D721Med (cell line): Measurements from ENCODE around the gene SIM2.
A peak's percentile ranks its signal among the peaks of the same experiment; 100 is the strongest.

ENCODE experiments used
- DNase-seq: peaks from one replicate; pipeline ENCODE4 v3.0.0; 2011; ENCODE audit warnings: low spot score; ENCODE audit not compliant: insufficient read length
- FAIRE-seq: peaks from 2 replicates; lab custom pipeline; 2011; peaks lifted over from hg19 to GRCh38; lab: Jason Lieb, UNC
- TF ChIP-seq, protein P1 (sequence below): IDR thresholded peaks from 2 replicates; pipeline ENCODE4 v1.5.1; 2012; ENCODE audit warnings: mild to moderate bottlenecking, control low read depth; ENCODE audit not compliant: insufficient read depth; ENCODE audit errors: missing control alignments

Gene SIM2

DNA sequence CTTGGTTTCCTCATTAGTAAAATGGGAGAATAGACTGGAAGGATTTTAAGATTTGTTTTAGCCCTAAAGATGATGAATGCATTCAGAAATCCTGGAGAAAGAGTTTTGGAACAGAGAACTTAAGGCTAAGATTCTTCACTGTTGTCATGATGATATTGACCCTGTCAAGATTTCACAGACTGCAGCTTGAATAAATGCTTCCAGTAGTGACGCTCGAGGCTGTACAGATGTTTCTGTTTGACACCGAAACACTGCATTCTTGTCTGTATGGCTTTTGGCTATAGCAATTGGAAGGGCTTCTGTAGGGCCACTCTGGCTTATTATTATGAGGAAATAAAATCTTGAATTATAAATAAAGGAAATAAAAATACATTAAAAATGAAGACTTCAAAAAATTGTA is 25.7 kb downstream of the SIM2 start:
- FAIRE-seq (no peak), DNase-seq (no peak)
- TF ChIP-seq, protein P1, sequence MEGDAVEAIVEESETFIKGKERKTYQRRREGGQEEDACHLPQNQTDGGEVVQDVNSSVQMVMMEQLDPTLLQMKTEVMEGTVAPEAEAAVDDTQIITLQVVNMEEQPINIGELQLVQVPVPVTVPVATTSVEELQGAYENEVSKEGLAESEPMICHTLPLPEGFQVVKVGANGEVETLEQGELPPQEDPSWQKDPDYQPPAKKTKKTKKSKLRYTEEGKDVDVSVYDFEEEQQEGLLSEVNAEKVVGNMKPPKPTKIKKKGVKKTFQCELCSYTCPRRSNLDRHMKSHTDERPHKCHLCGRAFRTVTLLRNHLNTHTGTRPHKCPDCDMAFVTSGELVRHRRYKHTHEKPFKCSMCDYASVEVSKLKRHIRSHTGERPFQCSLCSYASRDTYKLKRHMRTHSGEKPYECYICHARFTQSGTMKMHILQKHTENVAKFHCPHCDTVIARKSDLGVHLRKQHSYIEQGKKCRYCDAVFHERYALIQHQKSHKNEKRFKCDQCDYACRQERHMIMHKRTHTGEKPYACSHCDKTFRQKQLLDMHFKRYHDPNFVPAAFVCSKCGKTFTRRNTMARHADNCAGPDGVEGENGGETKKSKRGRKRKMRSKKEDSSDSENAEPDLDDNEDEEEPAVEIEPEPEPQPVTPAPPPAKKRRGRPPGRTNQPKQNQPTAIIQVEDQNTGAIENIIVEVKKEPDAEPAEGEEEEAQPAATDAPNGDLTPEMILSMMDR, result no peak

DNA sequence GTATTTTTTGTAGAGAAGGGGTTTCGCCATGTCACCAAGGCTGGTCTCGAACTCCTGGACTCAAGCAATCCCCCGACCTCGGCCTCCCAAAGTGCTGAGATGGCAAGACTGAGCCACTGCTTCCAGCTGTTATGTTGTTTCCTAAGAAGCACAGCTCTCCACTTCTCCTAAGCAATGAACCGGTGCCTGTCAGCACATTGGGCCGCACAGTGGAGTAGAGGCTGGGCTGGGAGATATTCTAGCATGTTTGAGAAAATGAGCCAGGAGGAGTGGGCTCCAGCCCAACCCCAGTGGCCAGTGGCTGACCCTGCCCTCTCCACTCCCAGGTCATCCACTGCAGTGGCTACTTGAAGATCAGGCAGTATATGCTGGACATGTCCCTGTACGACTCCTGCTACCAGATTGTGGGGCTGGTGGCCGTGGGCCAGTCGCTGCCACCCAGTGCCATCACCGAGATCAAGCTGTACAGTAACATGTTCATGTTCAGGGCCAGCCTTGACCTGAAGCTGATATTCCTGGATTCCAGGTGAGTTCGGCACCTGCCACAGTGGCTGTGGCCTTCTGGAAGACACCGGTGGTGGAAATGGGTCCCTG is 27.0 kb downstream of the SIM2 start:
- no peak for FAIRE-seq
- no peak for DNase-seq
- TF ChIP-seq, protein P1, result no peak

DNA sequence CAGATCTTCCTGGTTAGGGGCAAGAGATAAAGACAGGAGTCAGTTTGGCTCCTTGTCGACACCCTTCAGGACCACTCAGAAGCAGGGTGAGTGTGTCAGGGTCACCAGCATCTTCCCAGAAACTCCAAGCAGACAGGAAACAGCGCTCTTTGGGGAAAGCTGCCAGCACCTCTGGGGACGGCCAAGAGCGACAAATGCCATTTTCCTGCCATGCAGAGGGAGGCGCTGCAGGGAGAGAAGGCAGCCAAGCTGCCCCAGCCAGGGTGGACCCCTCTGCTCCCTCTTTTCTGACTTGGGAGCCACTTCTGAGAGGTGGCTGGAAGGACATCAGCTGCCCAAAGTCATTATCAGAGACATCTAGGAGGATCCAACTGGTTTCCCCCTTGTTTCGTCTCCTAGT is 29.0 kb downstream of the SIM2 start:
- TF ChIP-seq, protein P1, result peak; percentile 0
- DNase-seq, result no peak
- no peak for FAIRE-seq

DNA sequence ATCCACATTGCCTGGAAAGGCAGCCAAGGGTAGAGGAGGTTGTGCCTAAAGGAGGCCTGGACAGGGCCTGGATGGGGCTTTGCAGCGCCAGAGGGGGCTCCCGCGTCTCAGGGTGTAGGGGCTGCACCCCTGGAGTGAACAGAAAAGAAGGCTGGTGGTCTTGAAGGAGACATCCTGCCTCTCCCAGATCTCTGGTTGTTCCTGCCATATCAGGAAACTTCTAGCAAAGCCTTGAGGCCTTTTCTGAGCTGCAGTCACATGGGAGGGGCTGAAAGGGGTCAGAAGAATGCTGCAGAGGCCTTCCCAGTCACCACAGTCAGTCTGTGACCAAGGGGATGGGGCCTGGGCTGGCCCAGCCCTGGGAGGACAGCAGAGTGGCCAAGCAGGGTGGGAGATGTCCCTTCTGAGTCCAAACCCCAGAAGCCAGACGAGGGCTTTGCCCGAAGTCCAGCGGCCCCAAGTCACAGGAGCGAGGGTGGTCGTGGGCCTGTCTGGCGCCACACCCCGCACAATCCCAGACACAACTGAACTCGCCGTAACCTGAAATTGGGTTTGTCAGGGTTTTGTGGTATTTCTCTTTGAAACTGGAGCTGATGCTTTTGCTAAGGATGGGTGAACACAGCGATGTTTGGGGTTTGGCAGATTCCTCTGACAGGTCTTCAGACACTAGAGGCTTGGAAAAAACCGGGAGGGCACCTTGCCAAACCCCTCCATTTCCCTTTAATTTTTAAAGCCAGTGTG is 29.6 kb downstream of the SIM2 start:
- DNase-seq (no peak), FAIRE-seq (no peak)
- TF ChIP-seq, protein P1, result no peak

DNA sequence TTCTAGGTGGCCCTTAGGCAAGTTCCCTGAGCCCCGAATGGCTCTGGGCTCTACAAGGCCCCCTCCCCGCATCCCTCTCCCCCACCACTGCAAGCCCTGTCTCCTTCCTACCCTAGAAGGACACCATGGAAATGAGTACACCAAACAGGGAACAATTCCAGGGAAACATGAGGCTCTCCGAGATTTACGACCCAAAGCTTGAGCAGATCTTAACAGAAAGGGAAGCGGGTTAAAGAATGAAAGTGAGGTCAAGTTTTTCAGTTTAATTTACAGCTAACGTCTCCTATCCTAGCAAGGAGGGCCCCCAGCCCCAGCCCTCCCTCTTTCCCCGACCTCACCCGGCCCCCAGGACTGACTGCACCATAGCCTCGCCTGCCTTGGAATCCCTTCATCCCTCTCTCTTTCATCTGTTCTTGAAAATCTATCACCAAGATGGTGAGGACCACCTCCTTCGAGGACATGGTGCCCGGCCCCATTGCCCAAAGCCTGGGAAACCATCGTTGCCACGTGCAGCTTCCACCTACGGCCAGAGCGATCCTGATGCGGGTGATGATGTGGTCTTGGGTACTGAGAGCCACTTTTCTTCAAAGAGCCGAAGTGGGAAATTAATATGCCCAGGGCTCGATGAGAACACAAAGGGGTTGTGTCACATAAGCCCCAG is 30.5 kb downstream of the SIM2 start:
- FAIRE-seq, result no peak
- TF ChIP-seq, protein P1, result no peak
- no peak for DNase-seq

DNA sequence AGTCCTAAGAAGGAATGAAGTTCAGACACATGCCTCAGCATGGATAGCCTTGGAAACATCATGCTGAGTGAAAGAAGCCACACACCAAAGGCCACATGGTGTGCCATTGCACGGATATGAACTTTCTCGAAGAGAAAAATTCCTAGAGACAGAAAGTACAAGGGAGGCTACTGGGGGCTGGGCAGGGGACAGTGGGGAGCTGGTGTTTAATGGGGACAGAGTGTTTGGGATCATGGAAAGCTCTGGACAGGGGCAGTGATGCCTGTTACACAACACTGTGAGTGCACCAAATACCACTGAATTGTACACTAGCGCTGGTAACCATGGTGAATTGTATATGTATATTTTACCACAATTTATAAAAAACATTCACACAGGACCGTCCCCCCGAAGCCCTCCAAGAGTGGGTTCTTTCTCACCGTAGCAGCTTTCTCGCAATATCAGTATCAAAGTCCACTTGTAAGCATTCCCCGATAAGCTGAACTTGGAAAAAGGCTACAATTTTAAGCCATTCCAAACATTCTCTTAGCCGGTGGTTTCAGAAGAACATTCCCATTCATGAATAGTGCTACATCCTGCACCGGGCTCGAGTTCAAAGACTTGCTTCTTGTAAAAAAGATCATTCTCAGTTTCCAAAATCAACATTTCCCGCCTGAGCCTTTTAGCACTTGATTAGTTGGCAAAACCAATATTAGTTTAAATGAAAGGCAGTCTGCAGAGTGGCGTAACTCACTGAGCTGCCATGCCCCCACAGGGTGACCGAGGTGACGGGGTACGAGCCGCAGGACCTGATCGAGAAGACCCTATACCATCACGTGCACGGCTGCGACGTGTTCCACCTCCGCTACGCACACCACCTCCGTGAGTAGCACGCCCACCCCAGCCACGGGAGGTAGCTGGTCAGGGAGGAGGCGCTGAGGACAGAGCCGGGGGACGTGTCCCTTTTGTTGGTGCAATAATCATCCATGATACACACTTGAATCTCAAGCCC is 31.7 kb downstream of the SIM2 start:
- TF ChIP-seq, protein P1, result no peak
- DNase-seq (no peak), FAIRE-seq (no peak)
